ENCODE data around the gene MRPL45. TPM values are rescaled to one million over a fixed set of nuclear protein-coding genes. Genes with fewer than 3 reads are reported as not detected.
A peak's percentile ranks its signal among the peaks of the same experiment; 100 is the strongest.

Gene MRPL45
- total and polyA plus RNA-seq, 10 of the 15 experiments (the other 5 are each of a cell fraction or from before 2014, with no cell fraction given), result 37.5 to 128 (median 59.6) TPM

DNA sequence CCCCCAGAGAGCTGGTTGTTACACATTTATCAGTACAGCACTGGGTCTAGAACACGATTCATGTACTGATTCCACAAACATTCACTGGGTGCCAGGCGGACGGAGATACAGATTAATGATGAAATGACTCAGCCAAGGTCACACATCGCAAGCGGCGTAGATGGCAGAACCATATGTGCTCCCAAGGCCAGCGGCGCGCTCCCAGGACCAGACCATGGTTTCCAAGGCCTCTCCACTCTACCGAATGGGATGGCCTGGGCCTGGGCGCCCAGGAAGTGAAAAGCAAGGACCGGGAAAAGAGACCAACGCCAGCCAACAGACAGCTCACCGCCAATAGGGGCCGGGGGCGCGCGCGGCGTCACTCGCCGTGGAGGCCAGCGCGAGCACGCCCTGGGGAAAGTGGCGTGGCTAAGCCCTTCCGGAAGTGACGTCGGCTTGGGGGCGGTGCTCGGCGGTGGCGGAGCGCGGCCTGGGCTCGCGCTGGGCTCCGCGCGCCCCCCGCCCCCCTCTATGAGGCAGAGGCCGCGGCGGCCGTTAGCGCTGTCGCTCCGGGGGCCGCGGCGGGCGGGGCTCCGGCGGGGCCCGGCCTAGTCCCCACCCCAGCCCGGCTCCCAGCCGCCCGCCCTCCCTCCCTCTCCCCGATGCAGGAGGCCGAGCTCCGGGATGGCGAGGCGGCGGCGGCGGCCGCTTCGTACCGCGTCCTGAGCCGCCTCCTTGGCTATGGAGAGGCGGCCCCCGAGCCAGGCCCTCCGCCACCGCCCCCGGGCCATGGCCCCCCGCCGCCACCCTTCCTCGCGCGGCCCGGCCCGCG is 54.6 kb downstream of the MRPL45 start, which contains the start of gene SOCS7 (continued):
- TF ChIP-seq, protein P1, sequence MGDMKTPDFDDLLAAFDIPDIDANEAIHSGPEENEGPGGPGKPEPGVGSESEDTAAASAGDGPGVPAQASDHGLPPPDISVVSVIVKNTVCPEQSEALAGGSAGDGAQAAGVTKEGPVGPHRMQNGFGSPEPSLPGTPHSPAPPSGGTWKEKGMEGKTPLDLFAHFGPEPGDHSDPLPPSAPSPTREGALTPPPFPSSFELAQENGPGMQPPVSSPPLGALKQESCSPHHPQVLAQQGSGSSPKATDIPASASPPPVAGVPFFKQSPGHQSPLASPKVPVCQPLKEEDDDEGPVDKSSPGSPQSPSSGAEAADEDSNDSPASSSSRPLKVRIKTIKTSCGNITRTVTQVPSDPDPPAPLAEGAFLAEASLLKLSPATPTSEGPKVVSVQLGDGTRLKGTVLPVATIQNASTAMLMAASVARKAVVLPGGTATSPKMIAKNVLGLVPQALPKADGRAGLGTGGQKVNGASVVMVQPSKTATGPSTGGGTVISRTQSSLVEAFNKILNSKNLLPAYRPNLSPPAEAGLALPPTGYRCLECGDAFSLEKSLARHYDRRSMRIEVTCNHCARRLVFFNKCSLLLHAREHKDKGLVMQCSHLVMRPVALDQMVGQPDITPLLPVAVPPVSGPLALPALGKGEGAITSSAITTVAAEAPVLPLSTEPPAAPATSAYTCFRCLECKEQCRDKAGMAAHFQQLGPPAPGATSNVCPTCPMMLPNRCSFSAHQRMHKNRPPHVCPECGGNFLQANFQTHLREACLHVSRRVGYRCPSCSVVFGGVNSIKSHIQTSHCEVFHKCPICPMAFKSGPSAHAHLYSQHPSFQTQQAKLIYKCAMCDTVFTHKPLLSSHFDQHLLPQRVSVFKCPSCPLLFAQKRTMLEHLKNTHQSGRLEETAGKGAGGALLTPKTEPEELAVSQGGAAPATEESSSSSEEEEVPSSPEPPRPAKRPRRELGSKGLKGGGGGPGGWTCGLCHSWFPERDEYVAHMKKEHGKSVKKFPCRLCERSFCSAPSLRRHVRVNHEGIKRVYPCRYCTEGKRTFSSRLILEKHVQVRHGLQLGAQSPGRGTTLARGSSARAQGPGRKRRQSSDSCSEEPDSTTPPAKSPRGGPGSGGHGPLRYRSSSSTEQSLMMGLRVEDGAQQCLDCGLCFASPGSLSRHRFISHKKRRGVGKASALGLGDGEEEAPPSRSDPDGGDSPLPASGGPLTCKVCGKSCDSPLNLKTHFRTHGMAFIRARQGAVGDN (IDR thresholded peaks at IDR 0.05), result peak; percentile 89
- TF ChIP-seq MEF2B (IDR thresholded peaks at IDR 0.05; ENCODE audit: partially characterized antibody, poor library complexity, severe bottlenecking) (no peak), MXI1 (IDR thresholded peaks at IDR 0.05; ENCODE audit: low read depth, low read length) (peak; percentile 56; the same call in 1 of the 2 replicates), POLR2AphosphoS5 (IDR thresholded peaks at IDR 0.05; ENCODE audit: low read length) (peak; percentile 85), HDAC6 (IDR thresholded peaks at IDR 0.05; ENCODE audit: unreplicated experiment) (no peak), SREBF1 (IDR thresholded peaks at IDR 0.05; ENCODE audit: low read length) (no peak), SMAD1 (IDR thresholded peaks at IDR 0.05; ENCODE audit: low read depth, partially characterized antibody) (no peak), EZH2 (IDR thresholded peaks at IDR 0.05; ENCODE audit: borderline replicate concordance, control insufficient read depth, low read depth, low read length) (no peak), GABPA (IDR thresholded peaks at IDR 0.05; ENCODE audit: low read depth) (peak; percentile 64; the same call in 1 of the 2 replicates), POU2F2 (IDR thresholded peaks at IDR 0.05; ENCODE audit: borderline replicate concordance, low read depth, low read length) (no peak), KDM1A (IDR thresholded peaks at IDR 0.05; ENCODE audit: borderline replicate concordance) (no peak), ZSCAN29 (IDR thresholded peaks at IDR 0.05) (no peak), YBX1 (IDR thresholded peaks at IDR 0.05) (no peak)
- TF ChIP-seq, protein P2, sequence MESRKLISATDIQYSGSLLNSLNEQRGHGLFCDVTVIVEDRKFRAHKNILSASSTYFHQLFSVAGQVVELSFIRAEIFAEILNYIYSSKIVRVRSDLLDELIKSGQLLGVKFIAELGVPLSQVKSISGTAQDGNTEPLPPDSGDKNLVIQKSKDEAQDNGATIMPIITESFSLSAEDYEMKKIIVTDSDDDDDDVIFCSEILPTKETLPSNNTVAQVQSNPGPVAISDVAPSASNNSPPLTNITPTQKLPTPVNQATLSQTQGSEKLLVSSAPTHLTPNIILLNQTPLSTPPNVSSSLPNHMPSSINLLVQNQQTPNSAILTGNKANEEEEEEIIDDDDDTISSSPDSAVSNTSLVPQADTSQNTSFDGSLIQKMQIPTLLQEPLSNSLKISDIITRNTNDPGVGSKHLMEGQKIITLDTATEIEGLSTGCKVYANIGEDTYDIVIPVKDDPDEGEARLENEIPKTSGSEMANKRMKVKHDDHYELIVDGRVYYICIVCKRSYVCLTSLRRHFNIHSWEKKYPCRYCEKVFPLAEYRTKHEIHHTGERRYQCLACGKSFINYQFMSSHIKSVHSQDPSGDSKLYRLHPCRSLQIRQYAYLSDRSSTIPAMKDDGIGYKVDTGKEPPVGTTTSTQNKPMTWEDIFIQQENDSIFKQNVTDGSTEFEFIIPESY (IDR thresholded peaks at IDR 0.05), result no peak
- TF ChIP-seq, protein P3, sequence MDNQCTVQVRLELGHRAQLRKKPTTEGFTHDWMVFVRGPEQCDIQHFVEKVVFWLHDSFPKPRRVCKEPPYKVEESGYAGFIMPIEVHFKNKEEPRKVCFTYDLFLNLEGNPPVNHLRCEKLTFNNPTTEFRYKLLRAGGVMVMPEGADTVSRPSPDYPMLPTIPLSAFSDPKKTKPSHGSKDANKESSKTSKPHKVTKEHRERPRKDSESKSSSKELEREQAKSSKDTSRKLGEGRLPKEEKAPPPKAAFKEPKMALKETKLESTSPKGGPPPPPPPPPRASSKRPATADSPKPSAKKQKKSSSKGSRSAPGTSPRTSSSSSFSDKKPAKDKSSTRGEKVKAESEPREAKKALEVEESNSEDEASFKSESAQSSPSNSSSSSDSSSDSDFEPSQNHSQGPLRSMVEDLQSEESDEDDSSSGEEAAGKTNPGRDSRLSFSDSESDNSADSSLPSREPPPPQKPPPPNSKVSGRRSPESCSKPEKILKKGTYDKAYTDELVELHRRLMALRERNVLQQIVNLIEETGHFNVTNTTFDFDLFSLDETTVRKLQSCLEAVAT (IDR thresholded peaks at IDR 0.05), result peak; percentile 75
- TF ChIP-seq, protein P4, sequence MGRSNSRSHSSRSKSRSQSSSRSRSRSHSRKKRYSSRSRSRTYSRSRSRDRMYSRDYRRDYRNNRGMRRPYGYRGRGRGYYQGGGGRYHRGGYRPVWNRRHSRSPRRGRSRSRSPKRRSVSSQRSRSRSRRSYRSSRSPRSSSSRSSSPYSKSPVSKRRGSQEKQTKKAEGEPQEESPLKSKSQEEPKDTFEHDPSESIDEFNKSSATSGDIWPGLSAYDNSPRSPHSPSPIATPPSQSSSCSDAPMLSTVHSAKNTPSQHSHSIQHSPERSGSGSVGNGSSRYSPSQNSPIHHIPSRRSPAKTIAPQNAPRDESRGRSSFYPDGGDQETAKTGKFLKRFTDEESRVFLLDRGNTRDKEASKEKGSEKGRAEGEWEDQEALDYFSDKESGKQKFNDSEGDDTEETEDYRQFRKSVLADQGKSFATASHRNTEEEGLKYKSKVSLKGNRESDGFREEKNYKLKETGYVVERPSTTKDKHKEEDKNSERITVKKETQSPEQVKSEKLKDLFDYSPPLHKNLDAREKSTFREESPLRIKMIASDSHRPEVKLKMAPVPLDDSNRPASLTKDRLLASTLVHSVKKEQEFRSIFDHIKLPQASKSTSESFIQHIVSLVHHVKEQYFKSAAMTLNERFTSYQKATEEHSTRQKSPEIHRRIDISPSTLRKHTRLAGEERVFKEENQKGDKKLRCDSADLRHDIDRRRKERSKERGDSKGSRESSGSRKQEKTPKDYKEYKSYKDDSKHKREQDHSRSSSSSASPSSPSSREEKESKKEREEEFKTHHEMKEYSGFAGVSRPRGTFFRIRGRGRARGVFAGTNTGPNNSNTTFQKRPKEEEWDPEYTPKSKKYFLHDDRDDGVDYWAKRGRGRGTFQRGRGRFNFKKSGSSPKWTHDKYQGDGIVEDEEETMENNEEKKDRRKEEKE (IDR thresholded peaks at IDR 0.05), result no peak
- TF ChIP-seq, protein P5, sequence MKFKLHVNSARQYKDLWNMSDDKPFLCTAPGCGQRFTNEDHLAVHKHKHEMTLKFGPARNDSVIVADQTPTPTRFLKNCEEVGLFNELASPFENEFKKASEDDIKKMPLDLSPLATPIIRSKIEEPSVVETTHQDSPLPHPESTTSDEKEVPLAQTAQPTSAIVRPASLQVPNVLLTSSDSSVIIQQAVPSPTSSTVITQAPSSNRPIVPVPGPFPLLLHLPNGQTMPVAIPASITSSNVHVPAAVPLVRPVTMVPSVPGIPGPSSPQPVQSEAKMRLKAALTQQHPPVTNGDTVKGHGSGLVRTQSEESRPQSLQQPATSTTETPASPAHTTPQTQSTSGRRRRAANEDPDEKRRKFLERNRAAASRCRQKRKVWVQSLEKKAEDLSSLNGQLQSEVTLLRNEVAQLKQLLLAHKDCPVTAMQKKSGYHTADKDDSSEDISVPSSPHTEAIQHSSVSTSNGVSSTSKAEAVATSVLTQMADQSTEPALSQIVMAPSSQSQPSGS (IDR thresholded peaks at IDR 0.05; ENCODE audit: low read length), result no peak

Measured in GM12878 (cell line).